GM12801 (cell line): ENCODE measurements around the gene CHCT1.

Experiments
- CTCF ChIP-seq: IDR thresholded peaks from one replicate; pipeline ENCODE4 v1.5.1; 2011; ENCODE audit warnings: control low read depth; ENCODE audit not compliant: insufficient read length; ENCODE audit errors: extremely low read depth

CHCT1 gene

GRCh38 chr17:60410001-60410400 lies 12.3 kb upstream of the CHCT1 start:
- TF ChIP-seq CTCF = no peak

- TF ChIP-seq CTCF = no peak
Observed at GRCh38 chr17:60412701-60413100, 9.6 kb upstream of the CHCT1 start.

- TF ChIP-seq CTCF = no peak
Observed at GRCh38 chr17:60415146-60415545, 7.1 kb upstream of the CHCT1 start.

GRCh38 chr17:60416368-60416925 lies 5.8 kb upstream of the CHCT1 start:
- TF ChIP-seq CTCF = no peak

- no peak for TF ChIP-seq CTCF
Observed at GRCh38 chr17:60421273-60422161, 772 bp upstream of the CHCT1 start.

- TF ChIP-seq CTCF = no peak
Observed at GRCh38 chr17:60423865-60424264, 1.6 kb downstream of the CHCT1 start.

GRCh38 chr17:60425626-60426025 lies 3.3 kb downstream of the CHCT1 start:
- no peak for TF ChIP-seq CTCF
